ENCODE measurements around the gene EMX1.

EMX1 gene

GRCh38 chr2:72958542-72959385, 41.4 kb downstream of the EMX1 start:
- TF ChIP-seq, protein P1, sequence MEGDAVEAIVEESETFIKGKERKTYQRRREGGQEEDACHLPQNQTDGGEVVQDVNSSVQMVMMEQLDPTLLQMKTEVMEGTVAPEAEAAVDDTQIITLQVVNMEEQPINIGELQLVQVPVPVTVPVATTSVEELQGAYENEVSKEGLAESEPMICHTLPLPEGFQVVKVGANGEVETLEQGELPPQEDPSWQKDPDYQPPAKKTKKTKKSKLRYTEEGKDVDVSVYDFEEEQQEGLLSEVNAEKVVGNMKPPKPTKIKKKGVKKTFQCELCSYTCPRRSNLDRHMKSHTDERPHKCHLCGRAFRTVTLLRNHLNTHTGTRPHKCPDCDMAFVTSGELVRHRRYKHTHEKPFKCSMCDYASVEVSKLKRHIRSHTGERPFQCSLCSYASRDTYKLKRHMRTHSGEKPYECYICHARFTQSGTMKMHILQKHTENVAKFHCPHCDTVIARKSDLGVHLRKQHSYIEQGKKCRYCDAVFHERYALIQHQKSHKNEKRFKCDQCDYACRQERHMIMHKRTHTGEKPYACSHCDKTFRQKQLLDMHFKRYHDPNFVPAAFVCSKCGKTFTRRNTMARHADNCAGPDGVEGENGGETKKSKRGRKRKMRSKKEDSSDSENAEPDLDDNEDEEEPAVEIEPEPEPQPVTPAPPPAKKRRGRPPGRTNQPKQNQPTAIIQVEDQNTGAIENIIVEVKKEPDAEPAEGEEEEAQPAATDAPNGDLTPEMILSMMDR (IDR thresholded peaks at IDR 0.05; ENCODE audit: extremely low read depth, insufficient read depth, missing control alignments): no peak
- DNase-seq (ENCODE audit: low spot score): no peak
- in situ Hi-C loops (cut with MboI; ENCODE audit: low pct_unique_long_range_greater_than_20kb, low sequenced_read_pairs, unreplicated experiment): no loop called here

DNA sequence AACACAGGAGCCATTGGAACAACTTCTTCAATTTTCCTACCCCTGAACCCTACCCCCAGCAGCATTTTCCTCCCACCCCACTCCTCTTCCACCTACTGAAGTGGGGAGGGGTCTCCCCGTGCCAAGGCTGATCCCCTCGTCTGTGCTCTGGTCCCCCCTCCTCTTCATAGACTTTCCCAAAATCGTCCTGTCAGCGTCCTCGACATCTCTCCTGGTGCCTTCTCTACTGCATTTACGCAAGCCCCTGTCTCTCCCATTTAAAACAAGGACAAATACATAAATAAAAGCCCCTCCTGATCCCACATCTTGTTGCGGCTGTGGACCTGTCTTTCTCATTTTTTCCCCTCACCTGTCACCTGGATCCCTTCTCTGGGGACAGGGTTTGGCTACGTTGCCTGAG, 42.2 kb downstream of the EMX1 start:
- TF ChIP-seq, protein P1 (IDR thresholded peaks at IDR 0.05; ENCODE audit: extremely low read depth, insufficient read depth, missing control alignments): no peak
- in situ Hi-C loops (cut with MboI; ENCODE audit: low pct_unique_long_range_greater_than_20kb, low sequenced_read_pairs, unreplicated experiment): no loop called here
- no peak for DNase-seq (ENCODE audit: low spot score)

- TF ChIP-seq, protein P1 (IDR thresholded peaks at IDR 0.05; ENCODE audit: extremely low read depth, insufficient read depth, missing control alignments): no peak
- in situ Hi-C loops (cut with MboI; ENCODE audit: low pct_unique_long_range_greater_than_20kb, low sequenced_read_pairs, unreplicated experiment): no loop called here
- DNase-seq (ENCODE audit: low spot score): no peak
Observed at GRCh38 chr2:72959995-72960981, 43.0 kb downstream of the EMX1 start.

DNA sequence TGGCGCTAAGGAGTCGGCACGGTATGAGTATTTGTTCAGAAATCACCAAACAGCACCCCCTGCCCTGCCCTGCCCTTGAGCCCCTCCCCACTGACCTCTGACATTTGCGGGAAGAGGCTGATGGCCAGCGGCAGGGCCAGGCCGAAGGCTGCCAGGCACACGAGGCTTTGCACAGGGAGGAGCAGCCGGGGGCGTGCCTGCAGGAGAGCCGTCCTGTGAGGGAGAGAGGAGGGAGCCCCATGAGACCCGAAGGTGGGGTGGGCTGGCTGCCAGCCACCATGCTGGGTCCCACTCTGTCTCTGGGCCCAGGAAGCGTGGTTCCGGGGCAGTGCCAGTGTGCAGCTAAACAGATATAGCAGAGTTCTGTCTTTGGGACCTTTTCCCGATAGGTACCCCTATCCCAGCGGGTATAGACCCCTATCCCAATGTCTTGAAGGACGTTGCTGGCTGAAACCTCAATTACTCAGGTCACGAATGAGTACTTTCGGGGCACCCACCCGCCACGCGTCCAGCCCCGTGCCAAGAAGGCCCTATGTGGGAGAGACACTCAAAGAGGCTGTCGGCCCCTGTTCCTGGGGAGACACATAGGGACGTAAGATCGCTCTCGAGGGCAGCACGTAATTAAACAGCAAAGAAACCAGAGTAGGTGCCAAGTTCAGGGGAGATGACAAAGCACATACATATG, 43.9 kb downstream of the EMX1 start:
- TF ChIP-seq, protein P1 (IDR thresholded peaks at IDR 0.05; ENCODE audit: extremely low read depth, insufficient read depth, missing control alignments): no peak
- in situ Hi-C loops (cut with MboI; ENCODE audit: low pct_unique_long_range_greater_than_20kb, low sequenced_read_pairs, unreplicated experiment): no loop called here
- DNase-seq (ENCODE audit: low spot score): no peak

GRCh38 chr2:72961853-72962468, 44.6 kb downstream of the EMX1 start:
- in situ Hi-C loops (cut with MboI; ENCODE audit: low pct_unique_long_range_greater_than_20kb, low sequenced_read_pairs, unreplicated experiment): no loop called here
- TF ChIP-seq, protein P1 (IDR thresholded peaks at IDR 0.05; ENCODE audit: extremely low read depth, insufficient read depth, missing control alignments): no peak
- no peak for DNase-seq (ENCODE audit: low spot score)

GRCh38 chr2:72962911-72963310, 45.6 kb downstream of the EMX1 start:
- no peak for DNase-seq (ENCODE audit: low spot score)
- TF ChIP-seq, protein P1 (IDR thresholded peaks at IDR 0.05; ENCODE audit: extremely low read depth, insufficient read depth, missing control alignments): no peak
- in situ Hi-C loops (cut with MboI; ENCODE audit: low pct_unique_long_range_greater_than_20kb, low sequenced_read_pairs, unreplicated experiment): no loop called here

Measured in GM13977 (cell line).